GM13976 (cell line): Measurements from ENCODE around the gene C6orf89.

Source experiments
- DNase-seq: peaks from one replicate; pipeline ENCODE4 v3.0.0; 2012; ENCODE audit warnings: low spot score
- in situ Hi-C: fragments of 300-500 bp; cut with MboI; formaldehyde crosslinking; loops from one replicate; pipeline ENCODE4 v1.12.0; 2022; ENCODE audit warnings: low sequenced_read_pairs, mixed read lengths, inconsistent platforms; ENCODE audit not compliant: unreplicated experiment
- TF ChIP-seq, protein P1 (sequence below): IDR thresholded peaks from 2 replicates; pipeline ENCODE4 v1.5.1; 2012; ENCODE audit warnings: borderline replicate concordance, mild to moderate bottlenecking; ENCODE audit not compliant: insufficient read depth; ENCODE audit errors: extremely low read depth, missing control alignments, control extremely low read depth

The C6orf89 gene

DNA sequence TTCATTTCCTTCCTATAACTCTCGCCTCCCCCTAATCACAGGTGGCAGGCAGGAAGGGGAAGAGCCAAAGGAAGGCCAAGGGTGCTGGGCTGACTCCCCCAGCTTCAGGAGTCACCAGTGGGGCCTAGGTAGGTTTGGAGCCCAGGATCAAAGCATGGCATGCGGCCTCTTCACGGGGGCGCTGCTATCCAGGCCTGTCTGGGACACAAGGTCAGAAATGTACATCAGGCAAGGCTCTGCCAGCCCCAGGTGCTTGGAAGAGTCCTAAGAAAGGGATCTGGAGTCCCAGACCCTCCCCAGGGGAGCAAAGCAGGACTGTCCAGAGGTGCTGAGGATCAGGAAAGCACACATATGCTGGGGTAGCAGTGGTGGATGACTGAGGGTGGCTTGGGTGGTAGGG, 79.2 kb downstream of the C6orf89 start:
- in situ Hi-C loops, result no loop called here
- TF ChIP-seq, protein P1, sequence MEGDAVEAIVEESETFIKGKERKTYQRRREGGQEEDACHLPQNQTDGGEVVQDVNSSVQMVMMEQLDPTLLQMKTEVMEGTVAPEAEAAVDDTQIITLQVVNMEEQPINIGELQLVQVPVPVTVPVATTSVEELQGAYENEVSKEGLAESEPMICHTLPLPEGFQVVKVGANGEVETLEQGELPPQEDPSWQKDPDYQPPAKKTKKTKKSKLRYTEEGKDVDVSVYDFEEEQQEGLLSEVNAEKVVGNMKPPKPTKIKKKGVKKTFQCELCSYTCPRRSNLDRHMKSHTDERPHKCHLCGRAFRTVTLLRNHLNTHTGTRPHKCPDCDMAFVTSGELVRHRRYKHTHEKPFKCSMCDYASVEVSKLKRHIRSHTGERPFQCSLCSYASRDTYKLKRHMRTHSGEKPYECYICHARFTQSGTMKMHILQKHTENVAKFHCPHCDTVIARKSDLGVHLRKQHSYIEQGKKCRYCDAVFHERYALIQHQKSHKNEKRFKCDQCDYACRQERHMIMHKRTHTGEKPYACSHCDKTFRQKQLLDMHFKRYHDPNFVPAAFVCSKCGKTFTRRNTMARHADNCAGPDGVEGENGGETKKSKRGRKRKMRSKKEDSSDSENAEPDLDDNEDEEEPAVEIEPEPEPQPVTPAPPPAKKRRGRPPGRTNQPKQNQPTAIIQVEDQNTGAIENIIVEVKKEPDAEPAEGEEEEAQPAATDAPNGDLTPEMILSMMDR, result no peak
- no peak for DNase-seq

DNA sequence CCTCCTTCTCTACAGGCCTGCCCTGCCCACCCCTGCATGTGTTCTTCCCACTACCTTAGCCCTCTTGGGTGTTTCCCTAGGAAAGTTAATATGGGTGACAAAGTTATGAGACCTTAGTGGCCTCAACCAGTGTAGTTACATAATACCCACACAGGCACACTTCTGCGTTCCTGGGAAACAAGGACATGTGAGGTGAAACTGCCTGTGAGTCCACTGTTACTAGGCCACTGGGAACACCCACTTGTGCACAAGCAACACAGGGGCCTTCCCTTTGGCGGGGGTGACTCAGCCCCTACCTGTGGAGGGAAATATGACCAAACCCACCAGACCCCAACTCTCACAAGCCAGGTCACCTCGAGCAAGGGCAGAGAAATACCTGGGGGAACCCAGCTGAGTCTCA, 81.5 kb downstream of the C6orf89 start:
- DNase-seq, result no peak
- in situ Hi-C loops, result no loop called here
- TF ChIP-seq, protein P1, result no peak

DNA sequence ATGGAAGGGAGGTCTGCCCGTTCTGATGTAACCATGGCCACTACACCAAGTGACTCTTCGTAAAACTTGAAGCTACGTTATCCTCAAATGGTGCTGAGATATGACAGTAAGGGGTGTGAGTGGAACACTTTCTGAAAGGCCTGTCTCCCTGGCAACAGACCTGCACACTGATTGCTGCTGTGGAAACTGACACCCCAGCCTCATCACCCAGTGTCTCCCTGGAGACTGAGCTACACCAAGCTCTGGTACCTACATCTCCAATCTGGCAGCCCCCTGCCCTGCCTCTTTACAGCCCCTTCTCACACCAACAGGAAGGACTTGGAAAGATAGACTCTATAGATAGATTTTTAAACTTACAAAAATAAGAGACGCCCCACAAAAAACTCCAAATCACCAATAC, 82.0 kb downstream of the C6orf89 start:
- DNase-seq, result no peak
- TF ChIP-seq, protein P1, result no peak
- in situ Hi-C loops, result no loop called here

DNA sequence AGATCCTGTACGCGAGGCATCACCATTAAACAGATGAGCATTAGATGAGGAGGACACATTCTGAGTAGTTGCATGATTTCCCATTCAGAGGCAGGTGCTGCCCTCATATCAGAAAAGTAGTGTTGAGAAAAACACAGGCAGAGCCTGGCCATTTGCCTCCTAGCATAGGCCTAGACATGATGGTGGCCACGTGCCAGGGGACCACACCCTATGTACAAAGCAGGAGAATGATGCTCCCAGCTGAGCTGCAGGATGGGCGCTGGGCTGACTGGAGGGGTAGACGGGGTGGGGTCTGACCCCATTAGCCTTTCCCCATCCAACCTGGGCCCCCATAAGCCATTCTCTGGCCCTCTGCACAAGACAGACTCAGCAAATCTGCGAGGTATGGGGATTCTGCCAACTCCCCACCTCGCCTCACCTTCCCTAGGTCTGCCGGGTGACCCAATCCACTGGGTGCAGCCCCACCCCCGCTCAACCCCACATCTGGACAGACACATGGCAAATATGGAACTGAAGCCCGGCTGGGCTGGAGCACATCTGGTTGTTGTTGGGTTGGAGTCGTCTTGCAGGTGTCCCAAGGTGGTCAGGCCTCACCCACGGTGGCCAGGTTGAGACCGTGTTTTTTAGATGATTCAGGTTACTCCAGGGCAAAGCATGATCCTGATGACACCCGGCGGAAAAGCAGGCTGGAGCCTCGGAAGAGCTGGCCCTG, 82.7 kb downstream of the C6orf89 start:
- TF ChIP-seq, protein P1, result no peak
- in situ Hi-C loops, result no loop called here
- no peak for DNase-seq

DNA sequence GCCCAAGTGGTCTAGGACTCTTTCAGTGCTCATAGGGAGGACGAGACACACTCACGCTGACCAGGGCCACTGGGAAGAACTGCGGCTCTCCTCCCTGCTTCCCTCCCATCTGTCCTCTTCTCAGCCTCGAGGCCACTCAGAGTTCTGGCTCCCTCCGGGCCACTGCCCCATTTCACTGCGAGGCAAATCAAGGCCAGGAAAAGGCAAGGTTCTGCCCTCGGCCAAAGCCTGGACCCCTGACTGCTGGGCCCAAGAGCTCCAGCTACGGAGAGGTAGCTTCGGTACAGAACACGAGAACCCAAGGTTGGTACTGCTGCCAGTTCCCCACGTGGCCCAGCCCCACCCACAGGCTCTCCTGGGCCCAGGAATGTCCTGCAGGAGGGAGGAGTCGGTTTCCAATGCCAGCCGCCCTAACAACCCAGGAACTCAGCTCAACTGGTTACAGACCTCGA, 83.5 kb downstream of the C6orf89 start:
- in situ Hi-C loops, result no loop called here
- TF ChIP-seq, protein P1, result no peak
- no peak for DNase-seq

DNA sequence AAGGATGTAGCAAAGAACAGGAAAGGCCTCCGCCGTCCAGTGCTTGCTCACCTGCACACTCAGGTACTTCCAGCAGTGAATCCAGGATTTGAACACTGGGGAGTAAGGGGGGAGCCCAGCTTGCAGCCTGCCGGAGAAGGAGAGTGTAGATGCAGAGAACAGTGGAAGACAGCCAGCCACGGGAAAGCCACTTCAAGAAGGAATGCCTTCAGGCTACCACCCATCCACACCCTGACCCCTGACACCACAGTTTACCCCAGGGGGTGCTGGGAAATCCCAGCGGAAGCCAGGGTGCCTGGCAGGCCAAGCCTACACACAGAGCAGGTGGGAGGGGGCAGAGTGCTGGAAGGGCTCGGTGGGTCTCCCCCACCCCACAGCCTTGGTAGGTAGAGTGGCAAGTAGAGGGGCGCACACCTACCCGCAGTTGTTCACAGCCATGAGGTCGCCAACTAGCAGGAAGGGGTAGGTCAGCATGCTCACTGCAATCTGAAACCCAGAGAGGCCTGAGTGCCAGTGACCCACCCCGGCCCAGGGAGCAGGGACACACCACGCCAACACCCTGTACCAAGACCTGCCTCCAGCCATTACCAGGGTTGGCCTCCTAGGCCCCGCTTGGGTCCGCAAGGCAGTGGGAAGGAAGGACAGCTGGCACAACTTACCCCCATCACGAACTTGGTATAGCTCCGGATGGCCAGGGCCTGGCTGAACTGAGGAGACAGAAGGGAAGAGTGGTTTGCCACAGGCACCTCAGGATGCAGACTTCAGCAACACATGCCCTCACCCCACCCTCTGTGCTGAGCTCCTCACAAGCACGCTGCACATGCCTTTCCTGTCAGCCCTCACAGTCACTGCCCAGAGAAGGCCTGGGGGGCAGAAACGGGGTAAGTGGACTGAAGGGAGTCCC, 84.5 kb downstream of the C6orf89 start:
- DNase-seq, result no peak
- TF ChIP-seq, protein P1, result no peak
- in situ Hi-C loops, result no loop called here
